ENCODE data around the gene SLC6A3. TPM values are rescaled to one million over a fixed set of nuclear protein-coding genes. Genes with fewer than 3 reads are reported as not detected.
A peak's percentile ranks its signal among the peaks of the same experiment; 100 is the strongest.

The SLC6A3 gene
- total RNA-seq, 1 donor from 2014 or later = not detected

GRCh38 chr5:1410156-1411014 lies 34.9 kb downstream of the SLC6A3 start:
- ATAC-seq (no peak), DNase-seq (ENCODE audit: low spot score) (no peak)

- ATAC-seq = peak; percentile 58
- no peak for DNase-seq (ENCODE audit: low spot score)
Measured at GRCh38 chr5:1409381-1410110, 35.7 kb downstream of the SLC6A3 start.

GRCh38 chr5:1406681-1407640 lies 38.3 kb downstream of the SLC6A3 start:
- no peak for ATAC-seq
- no peak for DNase-seq (ENCODE audit: low spot score)

GRCh38 chr5:1405539-1406530 lies 39.4 kb downstream of the SLC6A3 start:
- DNase-seq (ENCODE audit: low spot score) = no peak

GRCh38 chr5:1405121-1405520 lies 40.1 kb downstream of the SLC6A3 start:
- DNase-seq (ENCODE audit: low spot score) = no peak
- no peak for ATAC-seq

More at GRCh38 chr5:1405539-1406530, 39.4 kb downstream of the SLC6A3 start:
- no peak for ATAC-seq

- no peak for DNase-seq (ENCODE audit: low spot score)
Measured at GRCh38 chr5:1404062-1404461, 41.2 kb downstream of the SLC6A3 start.

GRCh38 chr5:1402611-1403255 lies 42.5 kb downstream of the SLC6A3 start:
- ATAC-seq = no peak
- no peak for DNase-seq (ENCODE audit: low spot score)

More at GRCh38 chr5:1404062-1404461, 41.2 kb downstream of the SLC6A3 start:
- no peak for ATAC-seq

GRCh38 chr5:1401536-1402138 lies 43.6 kb downstream of the SLC6A3 start:
- DNase-seq (ENCODE audit: low spot score) = no peak
- peak; percentile 39 for ATAC-seq

GRCh38 chr5:1400936-1401335 lies 44.3 kb downstream of the SLC6A3 start:
- DNase-seq (ENCODE audit: low spot score) (no peak), ATAC-seq (no peak)

GRCh38 chr5:1400211-1400855 lies 44.9 kb downstream of the SLC6A3 start:
- DNase-seq (ENCODE audit: low spot score) (no peak), ATAC-seq (no peak)

GRCh38 chr5:1399737-1400136 lies 45.5 kb downstream of the SLC6A3 start:
- no peak for ATAC-seq
- no peak for DNase-seq (ENCODE audit: low spot score)

GRCh38 chr5:1396293-1396816 lies 48.9 kb downstream of the SLC6A3 start:
- DNase-seq (ENCODE audit: low spot score) (no peak), ATAC-seq (no peak)

GRCh38 chr5:1394881-1395860 lies 50.1 kb downstream of the SLC6A3 start:
- no peak for DNase-seq (ENCODE audit: low spot score)
- ATAC-seq = no peak

GRCh38 chr5:1393571-1394501 lies 51.4 kb downstream of the SLC6A3 start:
- ATAC-seq (no peak), DNase-seq (ENCODE audit: low spot score) (no peak)

- ATAC-seq = peak; percentile 57
- DNase-seq (ENCODE audit: low spot score) = no peak
Measured at GRCh38 chr5:1392801-1393565, 52.3 kb downstream of the SLC6A3 start.

All from left lobe of liver (tissue), 2 donors.